Measurements from ENCODE around the gene ABCF3. TPM values are rescaled to one million over a fixed set of nuclear protein-coding genes. Genes with fewer than 3 reads are reported as not detected.
A peak's percentile ranks its signal among the peaks of the same experiment; 100 is the strongest.

ABCF3 gene
- total and polyA plus RNA-seq, 2 of the 13 experiments (the other 11 are each of a cell fraction or from before 2014, with no cell fraction given), result 38.8 to 46.5 TPM

DNA sequence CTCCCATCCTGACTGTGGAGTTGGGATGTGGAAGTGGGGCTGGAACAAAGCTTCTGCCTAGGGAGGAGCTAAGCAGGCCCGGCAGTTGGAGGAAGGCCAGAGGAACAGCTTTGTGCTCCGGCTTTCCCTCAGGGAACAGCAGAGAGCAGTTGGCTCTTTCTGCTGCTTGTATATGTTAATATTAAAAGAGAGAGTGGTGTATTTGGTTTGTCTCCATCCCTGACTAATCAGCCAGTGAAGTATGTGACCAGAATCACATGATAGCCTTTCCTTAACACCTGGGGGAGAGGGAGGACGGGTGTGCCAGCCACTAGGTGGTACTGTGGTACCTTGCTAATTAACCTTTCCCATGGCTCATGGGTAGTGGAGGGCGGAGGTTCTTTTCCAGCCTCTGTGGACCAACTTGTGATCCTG is 40.9 kb upstream of the ABCF3 start (continued):
- no peak for TF ChIP-seq HBP1 (CRISPR knock-in tag; IDR thresholded peaks at IDR 0.05; ENCODE audit: low read depth)
- no peak for TF ChIP-seq NPAS2 (CRISPR knock-in tag; IDR thresholded peaks at IDR 0.05; ENCODE audit: borderline replicate concordance)
- no peak for TF ChIP-seq PHF20 (CRISPR knock-in tag; IDR thresholded peaks at IDR 0.05)
- TF ChIP-seq NFKB2 (CRISPR knock-in tag; IDR thresholded peaks at IDR 0.05; ENCODE audit: borderline replicate concordance), result no peak
- TF ChIP-seq SRSF9 (IDR thresholded peaks at IDR 0.05; ENCODE audit: borderline replicate concordance, insufficient read depth, low read depth, low read length, poor library complexity, severe bottlenecking), result no peak
- TF ChIP-seq, protein P1, sequence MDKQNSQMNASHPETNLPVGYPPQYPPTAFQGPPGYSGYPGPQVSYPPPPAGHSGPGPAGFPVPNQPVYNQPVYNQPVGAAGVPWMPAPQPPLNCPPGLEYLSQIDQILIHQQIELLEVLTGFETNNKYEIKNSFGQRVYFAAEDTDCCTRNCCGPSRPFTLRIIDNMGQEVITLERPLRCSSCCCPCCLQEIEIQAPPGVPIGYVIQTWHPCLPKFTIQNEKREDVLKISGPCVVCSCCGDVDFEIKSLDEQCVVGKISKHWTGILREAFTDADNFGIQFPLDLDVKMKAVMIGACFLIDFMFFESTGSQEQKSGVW (CRISPR knock-in tag; IDR thresholded peaks at IDR 0.05; ENCODE audit: borderline replicate concordance), result no peak
- TF ChIP-seq PHF5A (CRISPR knock-in tag; IDR thresholded peaks at IDR 0.05; ENCODE audit: low read depth, unreplicated experiment), result no peak
- TF ChIP-seq CTCF (CRISPR knock-in tag; IDR thresholded peaks at IDR 0.05), result peak; percentile 81
- TF ChIP-seq GMEB2 (CRISPR knock-in tag; IDR thresholded peaks at IDR 0.05; ENCODE audit: low read depth), result no peak
- no peak for TF ChIP-seq ZNF878 (CRISPR knock-in tag; IDR thresholded peaks at IDR 0.05)
- TF ChIP-seq CCDC6 (CRISPR knock-in tag; IDR thresholded peaks at IDR 0.05), result no peak
- TF ChIP-seq POLR2A (IDR thresholded peaks at IDR 0.05; ENCODE audit: insufficient read depth in 1 of 2, low read depth in 2 of 2, low read length in 2 of 2), result peak in 1 of 2 experiments; percentile 20; a peak in 2 of 4 replicates
- no peak for TF ChIP-seq ZNF337 (CRISPR knock-in tag; IDR thresholded peaks at IDR 0.05; ENCODE audit: borderline replicate concordance, low read depth)
- TF ChIP-seq, protein P2, sequence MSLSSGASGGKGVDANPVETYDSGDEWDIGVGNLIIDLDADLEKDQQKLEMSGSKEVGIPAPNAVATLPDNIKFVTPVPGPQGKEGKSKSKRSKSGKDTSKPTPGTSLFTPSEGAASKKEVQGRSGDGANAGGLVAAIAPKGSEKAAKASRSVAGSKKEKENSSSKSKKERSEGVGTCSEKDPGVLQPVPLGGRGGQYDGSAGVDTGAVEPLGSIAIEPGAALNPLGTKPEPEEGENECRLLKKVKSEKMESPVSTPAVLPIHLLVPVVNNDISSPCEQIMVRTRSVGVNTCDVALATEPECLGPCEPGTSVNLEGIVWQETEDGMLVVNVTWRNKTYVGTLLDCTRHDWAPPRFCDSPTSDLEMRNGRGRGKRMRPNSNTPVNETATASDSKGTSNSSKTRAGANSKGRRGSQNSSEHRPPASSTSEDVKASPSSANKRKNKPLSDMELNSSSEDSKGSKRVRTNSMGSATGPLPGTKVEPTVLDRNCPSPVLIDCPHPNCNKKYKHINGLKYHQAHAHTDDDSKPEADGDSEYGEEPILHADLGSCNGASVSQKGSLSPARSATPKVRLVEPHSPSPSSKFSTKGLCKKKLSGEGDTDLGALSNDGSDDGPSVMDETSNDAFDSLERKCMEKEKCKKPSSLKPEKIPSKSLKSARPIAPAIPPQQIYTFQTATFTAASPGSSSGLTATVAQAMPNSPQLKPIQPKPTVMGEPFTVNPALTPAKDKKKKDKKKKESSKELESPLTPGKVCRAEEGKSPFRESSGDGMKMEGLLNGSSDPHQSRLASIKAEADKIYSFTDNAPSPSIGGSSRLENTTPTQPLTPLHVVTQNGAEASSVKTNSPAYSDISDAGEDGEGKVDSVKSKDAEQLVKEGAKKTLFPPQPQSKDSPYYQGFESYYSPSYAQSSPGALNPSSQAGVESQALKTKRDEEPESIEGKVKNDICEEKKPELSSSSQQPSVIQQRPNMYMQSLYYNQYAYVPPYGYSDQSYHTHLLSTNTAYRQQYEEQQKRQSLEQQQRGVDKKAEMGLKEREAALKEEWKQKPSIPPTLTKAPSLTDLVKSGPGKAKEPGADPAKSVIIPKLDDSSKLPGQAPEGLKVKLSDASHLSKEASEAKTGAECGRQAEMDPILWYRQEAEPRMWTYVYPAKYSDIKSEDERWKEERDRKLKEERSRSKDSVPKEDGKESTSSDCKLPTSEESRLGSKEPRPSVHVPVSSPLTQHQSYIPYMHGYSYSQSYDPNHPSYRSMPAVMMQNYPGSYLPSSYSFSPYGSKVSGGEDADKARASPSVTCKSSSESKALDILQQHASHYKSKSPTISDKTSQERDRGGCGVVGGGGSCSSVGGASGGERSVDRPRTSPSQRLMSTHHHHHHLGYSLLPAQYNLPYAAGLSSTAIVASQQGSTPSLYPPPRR (CRISPR knock-in tag; IDR thresholded peaks at IDR 0.05; ENCODE audit: borderline replicate concordance), result no peak
- no peak for TF ChIP-seq NONO (IDR thresholded peaks at IDR 0.05)
- TF ChIP-seq NONO (CRISPR knock-in tag; conservative IDR thresholded peaks at IDR 0.05), result no peak
- 0 out of 2 replicates have a peak, but pooled peaks have one; percentile 7 for TF ChIP-seq FOSL2 (CRISPR knock-in tag; IDR thresholded peaks at IDR 0.05)

Measured in HepG2 (cell line).